ENCODE measurements around the gene EN1. TPM values are rescaled to one million over a fixed set of nuclear protein-coding genes. Genes with fewer than 3 reads are reported as not detected.
A peak's percentile ranks its signal among the peaks of the same experiment; 100 is the strongest.

The EN1 gene
- total RNA-seq, 1 experiment from 2014 or later = not detected

DNA sequence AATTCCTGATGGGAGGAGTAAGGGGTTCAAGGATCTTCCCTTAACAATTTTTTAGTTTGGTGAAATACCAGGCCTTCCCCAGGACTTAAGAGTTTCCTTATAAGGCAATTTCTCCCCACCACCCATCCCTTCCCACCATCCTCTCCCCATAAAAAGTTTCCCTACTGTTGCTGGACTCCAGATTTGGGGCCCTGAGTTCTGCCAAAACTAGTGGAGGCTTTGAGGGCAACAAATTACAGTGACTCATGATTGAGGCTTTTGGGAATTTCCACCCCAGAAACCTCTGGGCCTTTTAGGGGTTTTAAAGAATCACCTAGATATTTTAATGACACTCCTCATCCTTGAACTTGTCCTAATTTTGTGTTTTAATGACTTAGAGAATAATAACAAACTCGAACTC is 14.3 kb upstream of the EN1 start:
- POLR2A ChIA-PET = interaction anchor here (1.2 kb wide), 1 partner anchor 834 kb away, joined by 3 read pairs; no protein-coding TSS in a partner anchor
- Mint-ChIP-seq H3K9me3 (ENCODE audit: unreplicated experiment) (no peaks in the 10 kb centered on the region), H3K27ac (ENCODE audit: low read depth, unreplicated experiment) (peak overlapping the region; percentile 73), H3K36me3 (ENCODE audit: insufficient read depth, unreplicated experiment) (no peaks in the 10 kb centered on the region), H3K27me3 (ENCODE audit: insufficient read depth, unreplicated experiment) (no peaks in the 10 kb centered on the region), H3K4me1 (ENCODE audit: insufficient read depth, unreplicated experiment) (peaks cover 14% of the 10 kb centered on the region), H3K4me3 (ENCODE audit: unreplicated experiment) (no peak overlapping the region)
- CTCF ChIA-PET = interaction anchor here (0.6 to 6.2 kb wide), 5 partner anchors 428 to 638 kb away, joined by 4 to 72 read pairs (median 5); no protein-coding TSS in a partner anchor
- intact Hi-C loops (cut with micrococcal nuclease) = no loop called here
- BruUV-seq (replicated peaks) = no TSS peak
- DNase-seq (ENCODE audit: unreplicated experiment) = peak; percentile 45
- TF ChIP-seq, protein P1, sequence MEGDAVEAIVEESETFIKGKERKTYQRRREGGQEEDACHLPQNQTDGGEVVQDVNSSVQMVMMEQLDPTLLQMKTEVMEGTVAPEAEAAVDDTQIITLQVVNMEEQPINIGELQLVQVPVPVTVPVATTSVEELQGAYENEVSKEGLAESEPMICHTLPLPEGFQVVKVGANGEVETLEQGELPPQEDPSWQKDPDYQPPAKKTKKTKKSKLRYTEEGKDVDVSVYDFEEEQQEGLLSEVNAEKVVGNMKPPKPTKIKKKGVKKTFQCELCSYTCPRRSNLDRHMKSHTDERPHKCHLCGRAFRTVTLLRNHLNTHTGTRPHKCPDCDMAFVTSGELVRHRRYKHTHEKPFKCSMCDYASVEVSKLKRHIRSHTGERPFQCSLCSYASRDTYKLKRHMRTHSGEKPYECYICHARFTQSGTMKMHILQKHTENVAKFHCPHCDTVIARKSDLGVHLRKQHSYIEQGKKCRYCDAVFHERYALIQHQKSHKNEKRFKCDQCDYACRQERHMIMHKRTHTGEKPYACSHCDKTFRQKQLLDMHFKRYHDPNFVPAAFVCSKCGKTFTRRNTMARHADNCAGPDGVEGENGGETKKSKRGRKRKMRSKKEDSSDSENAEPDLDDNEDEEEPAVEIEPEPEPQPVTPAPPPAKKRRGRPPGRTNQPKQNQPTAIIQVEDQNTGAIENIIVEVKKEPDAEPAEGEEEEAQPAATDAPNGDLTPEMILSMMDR (IDR thresholded peaks at IDR 0.05; ENCODE audit: unreplicated experiment) = no peak

DNA sequence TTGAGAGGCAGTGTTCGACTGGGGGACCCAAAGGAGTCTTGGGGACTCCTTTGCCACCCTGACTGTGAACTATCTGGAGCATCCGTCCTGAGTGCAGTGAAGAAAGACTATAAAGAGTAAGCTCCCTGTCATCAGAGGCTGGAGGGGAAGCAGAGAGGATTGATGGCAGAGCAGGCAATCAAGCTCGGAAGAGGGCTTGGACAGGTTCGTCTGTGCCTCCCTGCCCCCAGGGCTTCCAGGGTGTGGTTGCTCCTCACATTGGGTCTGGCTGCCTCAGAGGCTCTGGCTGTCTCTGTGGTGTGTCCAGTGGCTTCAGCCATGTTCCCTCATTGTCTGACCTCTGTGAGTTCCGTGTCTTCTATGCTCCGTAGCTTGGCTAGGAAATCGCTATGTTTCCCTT is 13.8 kb upstream of the EN1 start:
- no peak overlapping the region for H3K4me3 Mint-ChIP-seq (ENCODE audit: unreplicated experiment)
- intact Hi-C loops (cut with micrococcal nuclease) = no loop called here
- H3K36me3 Mint-ChIP-seq (ENCODE audit: insufficient read depth, unreplicated experiment) = no peaks in the 10 kb centered on the region
- CTCF ChIA-PET = interaction anchor here (0.5 to 8.0 kb wide), 10 partner anchors 9 to 659 kb away, joined by 3 to 122 read pairs (median 4); no protein-coding TSS in a partner anchor
- TF ChIP-seq, protein P1 (IDR thresholded peaks at IDR 0.05; ENCODE audit: unreplicated experiment) = no peak
- no peak for DNase-seq (ENCODE audit: unreplicated experiment)
- BruUV-seq (replicated peaks) = no TSS peak
- POLR2A ChIA-PET = no interaction called here
- peak overlapping the region; percentile 73 for H3K27ac Mint-ChIP-seq (ENCODE audit: low read depth, unreplicated experiment)
- no peaks in the 10 kb centered on the region for H3K27me3 Mint-ChIP-seq (ENCODE audit: insufficient read depth, unreplicated experiment)
- no peaks in the 10 kb centered on the region for H3K9me3 Mint-ChIP-seq (ENCODE audit: unreplicated experiment)
- peaks cover 14% of the 10 kb centered on the region for H3K4me1 Mint-ChIP-seq (ENCODE audit: insufficient read depth, unreplicated experiment)

DNA sequence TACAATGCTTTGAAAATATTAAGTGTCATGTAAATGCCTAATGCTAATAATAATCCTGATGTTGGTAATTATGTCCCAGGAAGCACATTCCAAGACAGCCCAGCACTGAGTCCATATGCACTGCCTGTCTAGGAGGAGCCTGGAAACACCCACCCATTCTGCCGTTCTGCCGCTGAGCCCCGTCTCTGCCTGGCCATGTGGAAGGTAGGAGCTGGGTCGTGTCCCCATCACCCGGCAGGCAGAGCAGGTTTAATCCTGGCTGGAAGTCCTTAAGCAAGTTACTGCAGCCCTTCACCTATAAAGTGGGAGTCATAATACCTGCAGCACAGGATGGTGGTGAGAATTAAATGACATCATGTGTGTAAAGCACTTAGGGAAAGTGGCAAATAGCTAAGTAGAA is 13.1 kb upstream of the EN1 start:
- no peaks in the 10 kb centered on the region for H3K27me3 Mint-ChIP-seq (ENCODE audit: insufficient read depth, unreplicated experiment)
- intact Hi-C loops (cut with micrococcal nuclease) = no loop called here
- H3K36me3 Mint-ChIP-seq (ENCODE audit: insufficient read depth, unreplicated experiment) = no peaks in the 10 kb centered on the region
- H3K27ac Mint-ChIP-seq (ENCODE audit: low read depth, unreplicated experiment) = no peak overlapping the region
- no TSS peak for BruUV-seq (replicated peaks)
- TF ChIP-seq, protein P1 (IDR thresholded peaks at IDR 0.05; ENCODE audit: unreplicated experiment) = no peak
- DNase-seq (ENCODE audit: unreplicated experiment) = no peak
- ChIA-PET POLR2A (no interaction called here), CTCF (interaction anchor here (0.6 to 8.0 kb wide), 9 partner anchors 10 to 659 kb away, joined by 3 to 122 read pairs (median 4); no protein-coding TSS in a partner anchor)
- H3K4me3 Mint-ChIP-seq (ENCODE audit: unreplicated experiment) = no peak overlapping the region
- H3K4me1 Mint-ChIP-seq (ENCODE audit: insufficient read depth, unreplicated experiment) = peaks cover 14% of the 10 kb centered on the region
- no peaks in the 10 kb centered on the region for H3K9me3 Mint-ChIP-seq (ENCODE audit: unreplicated experiment)

DNA sequence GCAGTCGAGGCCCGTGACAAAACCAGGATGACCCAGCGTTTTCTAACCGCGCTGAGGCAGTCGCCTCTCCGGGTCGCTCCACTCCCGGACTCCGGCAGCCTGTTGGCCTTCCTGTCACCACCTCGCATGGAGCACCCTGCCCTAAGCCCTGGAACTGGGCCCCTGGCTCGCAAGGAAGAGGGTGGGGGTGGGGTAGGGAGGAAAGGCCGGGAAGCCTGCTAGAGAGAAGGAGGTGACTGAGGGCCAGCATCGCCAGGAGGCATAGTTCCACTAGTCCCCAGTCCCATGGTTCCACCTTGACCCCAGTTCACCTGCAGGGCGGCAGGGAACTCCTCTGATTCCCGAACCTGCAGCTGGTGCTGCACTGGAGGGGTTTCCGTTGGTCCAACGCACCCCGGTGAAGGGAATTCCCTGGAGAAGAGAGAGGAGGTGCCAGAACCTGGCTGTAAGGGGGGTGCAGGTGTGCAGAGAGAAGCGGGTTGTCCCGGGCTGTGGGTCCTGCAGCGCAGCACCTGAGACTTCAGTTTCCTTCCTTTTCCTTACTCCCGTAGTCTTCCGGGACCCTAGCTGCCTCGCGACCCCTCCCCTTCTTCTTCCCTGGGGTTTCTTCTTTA is 11.8 kb upstream of the EN1 start:
- TF ChIP-seq, protein P1 (IDR thresholded peaks at IDR 0.05; ENCODE audit: unreplicated experiment) = no peak
- H3K27ac Mint-ChIP-seq (ENCODE audit: low read depth, unreplicated experiment) = no peak overlapping the region
- H3K27me3 Mint-ChIP-seq (ENCODE audit: insufficient read depth, unreplicated experiment) = peaks cover 4% of the 10 kb centered on the region
- H3K4me3 Mint-ChIP-seq (ENCODE audit: unreplicated experiment) = no peak overlapping the region
- POLR2A ChIA-PET = no interaction called here
- intact Hi-C loops (cut with micrococcal nuclease) = no loop called here
- BruUV-seq (replicated peaks) = no TSS peak
- CTCF ChIA-PET = interaction anchor here (0.6 to 8.0 kb wide), 5 partner anchors 10 to 861 kb away, joined by 3 to 122 read pairs (median 5); no protein-coding TSS in a partner anchor
- peaks cover 14% of the 10 kb centered on the region for H3K4me1 Mint-ChIP-seq (ENCODE audit: insufficient read depth, unreplicated experiment)
- no peaks in the 10 kb centered on the region for H3K36me3 Mint-ChIP-seq (ENCODE audit: insufficient read depth, unreplicated experiment)
- no peak for DNase-seq (ENCODE audit: unreplicated experiment)
- no peaks in the 10 kb centered on the region for H3K9me3 Mint-ChIP-seq (ENCODE audit: unreplicated experiment)

Data from MCF 10A (cell line).